Stomach (tissue), 4 donors: ENCODE data around the gene AKT1.

Source experiments
- CTCF ChIP-seq, 7 experiments: fragments of 450-650 bp in 4 of 7; fragments of 200-600 bp in 3 of 7; sonication (generic) in 3 of 7; IDR thresholded peaks; one replicate each; pipeline ENCODE4 v1.5.1; 2016 to 2019; ENCODE audit warnings: antibody characterized with exemption in 7 of 7, control low read depth in 2 of 7, mild to moderate bottlenecking in 1 of 7
- EP300 ChIP-seq: sonication (generic); formaldehyde crosslinking; IDR thresholded peaks from one replicate; pipeline ENCODE4 v1.6.1; 2017; ENCODE audit warnings: antibody characterized with exemption
- POLR2A ChIP-seq, 4 donors: fragments of 450-650 bp; IDR thresholded peaks; one replicate each; pipeline ENCODE4 v1.6.1; 2016; ENCODE audit warnings: antibody characterized with exemption in 4 of 4, control low read depth in 2 of 4, mild to moderate bottlenecking in 1 of 4, moderate library complexity in 1 of 4
- POLR2AphosphoS5 ChIP-seq, 3 donors: sonication (generic); formaldehyde crosslinking; IDR thresholded peaks; one replicate each; pipeline ENCODE4 v1.6.1; 2016; ENCODE audit warnings: antibody characterized with exemption in 3 of 3

- TF ChIP-seq POLR2AphosphoS5 (IDR thresholded peaks at IDR 0.05), result no peak
- TF ChIP-seq POLR2A (IDR thresholded peaks at IDR 0.05), result no peak
- no peak for TF ChIP-seq EP300
- TF ChIP-seq CTCF (IDR thresholded peaks at IDR 0.05), result no peak
Measured at GRCh38 chr14:104725772-104726548, 69.6 kb downstream of the AKT1 start.
